Natural killer cell (primary cell): ENCODE results near the gene DOLPP1. TPM values are rescaled to one million over a fixed set of nuclear protein-coding genes. Genes with fewer than 3 reads are reported as not detected.

Source experiments
- ATAC-seq, 3 donors: fragments of 150-1000 bp in 2 of 3; fragments of 200-7000 bp in 1 of 3; cut with Tn5 transposase; 1 replicate in 1 of 3; 2 replicates in 2 of 3; pipeline ENCODE4 v1.10.0; 2021; ENCODE audit warnings: mild to moderate bottlenecking in 2 of 3, moderate library complexity in 2 of 3
- DNase-seq, 2 donors: peaks; one replicate each; pipeline versions ENCODE4 v3.0.0 to v3.0.0-alpha.2; 2013 to 2021; ENCODE audit warnings: mixed read lengths in 1 of 2
- H3K27ac ChIP-seq: one replicate; pipeline ENCODE4 v1.5.1; 2013; ENCODE audit warnings: mild to moderate bottlenecking, low read length
- H3K27me3 ChIP-seq: one replicate; pipeline ENCODE4 v1.6.1; 2013; ENCODE audit warnings: low read length; ENCODE audit not compliant: control insufficient read depth, insufficient read depth
- H3K36me3 ChIP-seq: one replicate; pipeline ENCODE4 v1.6.1; 2013; ENCODE audit warnings: low read length; ENCODE audit not compliant: control insufficient read depth, insufficient read depth
- H3K4me1 ChIP-seq: one replicate; pipeline ENCODE4 v1.6.1; 2013; ENCODE audit warnings: low read length; ENCODE audit not compliant: control insufficient read depth, insufficient read depth
- H3K4me3 ChIP-seq: one replicate; pipeline ENCODE4 v1.5.1; 2013; ENCODE audit warnings: low read length
- H3K9me3 ChIP-seq: one replicate; pipeline ENCODE4 v1.6.1; 2013; ENCODE audit warnings: low read length; ENCODE audit not compliant: control insufficient read depth, insufficient read depth
- H3K27ac Mint-ChIP-seq, 2 donors: one replicate each; pipeline ENCODE4 v1.8.0; 2022; ENCODE audit warnings: mild to moderate bottlenecking in 2 of 2, mixed read lengths in 2 of 2, moderate library complexity in 1 of 2
- H3K27me3 Mint-ChIP-seq, 2 donors: one replicate each; pipeline ENCODE4 v1.8.0; 2022; ENCODE audit warnings: low read depth in 2 of 2, mixed read lengths in 2 of 2
- H3K36me3 Mint-ChIP-seq: one replicate; pipeline ENCODE4 v1.8.0; 2022; ENCODE audit warnings: mixed read lengths
- H3K4me1 Mint-ChIP-seq, 2 donors: one replicate each; pipeline ENCODE4 v1.8.0; 2022; ENCODE audit warnings: mixed read lengths in 2 of 2
- H3K4me3 Mint-ChIP-seq: one replicate; pipeline ENCODE4 v1.8.0; 2022; ENCODE audit warnings: mild to moderate bottlenecking, moderate library complexity, mixed read lengths
- H3K9me3 Mint-ChIP-seq, 2 donors: one replicate each; pipeline ENCODE4 v1.8.0; 2022; ENCODE audit warnings: mixed read lengths in 2 of 2
- WGBS: methylation state at CpG from one replicate; pipeline ENCODE4 v1.1.7; 2013; ENCODE audit warnings: missing lambda C conversion rate; ENCODE audit not compliant: insufficient coverage; 5-methylcytosine and 5-hydroxymethylcytosine counted together
- intact Hi-C: fragments of 100-400 bp; cut with micrococcal nuclease; formaldehyde crosslinking; loops from one replicate; pipeline ENCODE4 v1.14.2; 2022
- total RNA-seq, 4 donors: library from RNA; stranded (reverse); fragments of 120-200 nt in 1 of 4; gene quantifications; one replicate each; pipeline versions ENCODE4 v1.2.3 to v1.2.4, GENCODE V29; 2013 to 2022
- TF ChIP-seq, protein P1 (sequence below): fragments of 200-600 bp; IDR thresholded peaks from one replicate; pipeline ENCODE4 v1.8.0; 2022; ENCODE audit warnings: antibody characterized with exemption

The DOLPP1 gene
- total RNA-seq, 3 donors from 2014 or later (not counting 1 experiment from before 2014, with no cell fraction given), result 7.5 to 11.6 (median 7.8) TPM

DNA sequence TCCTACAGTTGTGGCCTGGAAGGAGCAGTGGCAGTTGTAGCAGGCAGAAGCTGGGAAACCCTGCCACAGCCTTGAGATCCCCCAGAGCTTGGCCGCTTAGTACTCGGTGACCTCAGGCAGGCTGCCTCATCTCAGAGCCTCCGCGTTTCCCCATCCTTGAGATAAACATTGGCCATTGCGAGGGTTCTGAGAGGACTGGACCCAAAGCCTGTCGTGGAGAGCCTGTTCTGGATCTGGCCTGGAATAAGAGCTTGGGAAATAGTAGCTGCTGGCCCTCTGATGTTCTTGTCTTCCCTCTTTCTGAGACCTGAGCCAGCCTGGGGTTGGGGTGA lies 43.2 kb upstream of the DOLPP1 start:
- Mint-ChIP-seq H3K27me3 (no peaks in the 10 kb centered on the region), H3K36me3 (no peaks in the 10 kb centered on the region), H3K4me1 (peaks cover 24 to 40% of the 10 kb centered on the region in 2 donors), H3K9me3 (no peaks in the 10 kb centered on the region), H3K27ac (no peak overlapping the region), H3K4me3 (peak overlapping the region; percentile 97)
- H3K27me3 ChIP-seq, result no peaks in the 10 kb centered on the region
- ATAC-seq, result no peak
- H3K9me3 ChIP-seq, result no peaks in the 10 kb centered on the region
- WGBS, result 88% methylated on average over 6 of the region's 6 CpGs
- H3K27ac ChIP-seq, result no peak overlapping the region
- intact Hi-C loops, result no loop called here
- H3K4me1 ChIP-seq, result peaks cover 28% of the 10 kb centered on the region
- H3K4me3 ChIP-seq, result no peak overlapping the region
- DNase-seq, result no peak
- peaks cover 16% of the 10 kb centered on the region for H3K36me3 ChIP-seq
- TF ChIP-seq, protein P1, sequence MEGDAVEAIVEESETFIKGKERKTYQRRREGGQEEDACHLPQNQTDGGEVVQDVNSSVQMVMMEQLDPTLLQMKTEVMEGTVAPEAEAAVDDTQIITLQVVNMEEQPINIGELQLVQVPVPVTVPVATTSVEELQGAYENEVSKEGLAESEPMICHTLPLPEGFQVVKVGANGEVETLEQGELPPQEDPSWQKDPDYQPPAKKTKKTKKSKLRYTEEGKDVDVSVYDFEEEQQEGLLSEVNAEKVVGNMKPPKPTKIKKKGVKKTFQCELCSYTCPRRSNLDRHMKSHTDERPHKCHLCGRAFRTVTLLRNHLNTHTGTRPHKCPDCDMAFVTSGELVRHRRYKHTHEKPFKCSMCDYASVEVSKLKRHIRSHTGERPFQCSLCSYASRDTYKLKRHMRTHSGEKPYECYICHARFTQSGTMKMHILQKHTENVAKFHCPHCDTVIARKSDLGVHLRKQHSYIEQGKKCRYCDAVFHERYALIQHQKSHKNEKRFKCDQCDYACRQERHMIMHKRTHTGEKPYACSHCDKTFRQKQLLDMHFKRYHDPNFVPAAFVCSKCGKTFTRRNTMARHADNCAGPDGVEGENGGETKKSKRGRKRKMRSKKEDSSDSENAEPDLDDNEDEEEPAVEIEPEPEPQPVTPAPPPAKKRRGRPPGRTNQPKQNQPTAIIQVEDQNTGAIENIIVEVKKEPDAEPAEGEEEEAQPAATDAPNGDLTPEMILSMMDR, result no peak

DNA sequence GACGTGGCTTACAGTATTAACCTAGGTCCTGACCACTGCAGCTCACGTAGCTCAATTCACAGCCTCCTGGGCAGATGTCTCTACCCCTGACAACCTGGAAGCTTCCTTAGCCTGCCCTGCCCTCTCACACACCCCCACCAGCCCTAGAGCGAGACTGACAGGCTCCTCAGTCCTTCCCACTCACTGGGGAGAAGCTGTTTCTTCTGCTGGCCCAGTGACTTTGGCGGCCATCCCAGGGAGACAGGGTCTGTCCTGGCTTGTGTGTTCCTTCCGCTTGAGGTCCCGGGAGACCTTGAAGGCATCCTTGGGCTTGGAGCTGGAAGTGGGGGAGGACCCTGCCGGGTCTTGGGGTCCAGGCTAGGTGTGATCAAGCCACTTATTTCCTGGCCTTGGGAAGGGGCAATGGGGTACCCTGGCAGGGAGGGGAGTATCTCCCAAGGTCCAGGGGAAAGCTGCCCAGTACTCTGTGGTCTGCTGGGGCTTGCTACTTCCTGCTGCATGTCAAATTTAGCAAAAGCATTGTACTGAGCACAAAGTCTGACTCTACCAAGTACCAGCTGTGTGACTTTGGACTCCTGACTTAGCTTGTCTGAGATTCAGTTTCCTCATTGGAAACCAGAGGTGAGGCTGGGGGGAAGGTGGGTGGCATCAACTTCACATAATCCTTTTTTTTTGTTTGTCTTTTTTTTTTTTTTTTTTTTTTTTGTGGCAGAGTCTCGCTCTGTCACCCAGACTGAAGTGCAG lies 42.6 kb upstream of the DOLPP1 start:
- DNase-seq, result peak in 1 of 2 donors; percentile 6
- Histone ChIP-seq H3K4me1 (peaks cover 28% of the 10 kb centered on the region), H3K27ac (no peak overlapping the region), H3K4me3 (no peak overlapping the region), H3K9me3 (no peaks in the 10 kb centered on the region), H3K27me3 (no peaks in the 10 kb centered on the region), H3K36me3 (peaks cover 16% of the 10 kb centered on the region)
- intact Hi-C loops, result no loop called here
- H3K9me3 Mint-ChIP-seq, result no peaks in the 10 kb centered on the region
- H3K4me3 Mint-ChIP-seq, result peak overlapping the region; percentile 97
- TF ChIP-seq, protein P1, result no peak
- H3K36me3 Mint-ChIP-seq, result no peaks in the 10 kb centered on the region
- no peak overlapping the region for H3K27ac Mint-ChIP-seq
- ATAC-seq, result no peak
- 90% methylated on average over 8 of the region's 8 CpGs for WGBS
- H3K27me3 Mint-ChIP-seq, result no peaks in the 10 kb centered on the region
- peaks cover 24 to 40% of the 10 kb centered on the region in 2 donors for H3K4me1 Mint-ChIP-seq

DNA sequence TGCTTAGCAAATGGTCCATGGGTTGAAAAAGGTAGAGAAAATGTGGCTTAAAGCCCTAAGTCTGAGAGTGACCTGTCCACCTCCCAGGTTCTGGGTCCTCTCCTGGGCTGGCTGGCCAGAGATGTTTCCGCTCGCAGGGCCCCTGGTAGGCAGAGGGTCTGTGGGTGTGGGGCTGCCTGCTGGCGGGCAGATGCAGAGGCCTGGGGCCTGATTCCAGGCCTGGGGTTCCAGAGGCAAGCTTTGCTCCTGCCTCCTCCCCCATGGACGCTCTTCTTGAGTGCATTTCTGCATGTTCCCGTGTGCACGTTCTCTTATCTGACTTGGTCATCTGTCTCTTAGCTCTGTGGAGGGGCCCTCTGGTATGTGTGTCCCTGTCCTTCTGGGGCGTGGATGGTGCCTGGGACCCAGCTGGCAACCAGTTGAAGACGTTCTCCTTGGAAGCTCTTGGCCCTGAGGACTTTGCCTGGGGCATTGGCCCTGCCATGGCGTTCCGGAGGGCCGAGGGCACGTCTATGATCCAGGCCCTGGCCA lies 40.7 kb upstream of the DOLPP1 start:
- no peak for DNase-seq
- 96% methylated on average over 12 of the region's 12 CpGs for WGBS
- H3K4me1 ChIP-seq, result peaks cover 28% of the 10 kb centered on the region
- intact Hi-C loops, result no loop called here
- H3K36me3 ChIP-seq, result peaks cover 16% of the 10 kb centered on the region
- Mint-ChIP-seq H3K27me3 (no peaks in the 10 kb centered on the region), H3K9me3 (no peaks in the 10 kb centered on the region), H3K36me3 (no peaks in the 10 kb centered on the region), H3K4me3 (peak overlapping the region; percentile 6), H3K4me1 (peaks cover 24 to 40% of the 10 kb centered on the region in 2 donors), H3K27ac (no peak overlapping the region)
- ATAC-seq, result no peak
- H3K27me3 ChIP-seq, result no peaks in the 10 kb centered on the region
- H3K4me3 ChIP-seq, result no peak overlapping the region
- no peaks in the 10 kb centered on the region for H3K9me3 ChIP-seq
- TF ChIP-seq, protein P1, result no peak
- H3K27ac ChIP-seq, result no peak overlapping the region

DNA sequence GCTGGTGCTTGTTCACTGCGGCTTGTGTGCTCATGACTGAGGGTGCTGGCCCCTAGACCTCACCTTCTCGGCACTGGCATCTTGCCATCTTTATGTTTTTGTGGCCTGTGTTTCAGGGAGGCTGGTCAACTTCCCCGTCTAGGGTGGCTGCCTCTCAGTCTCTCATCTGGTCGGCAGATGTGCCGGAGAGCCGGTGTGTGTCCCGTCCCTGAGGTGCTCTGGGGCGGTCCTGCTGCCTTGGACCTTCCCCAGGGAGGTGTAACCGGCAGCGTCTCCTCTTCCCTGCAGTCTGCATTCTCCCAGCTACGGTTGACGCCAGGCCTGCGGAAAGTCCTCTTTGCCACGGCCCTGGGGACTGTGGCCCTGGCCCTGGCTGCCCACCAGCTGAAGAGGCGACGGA lies 38.9 kb upstream of the DOLPP1 start:
- Mint-ChIP-seq H3K27me3 (no peaks in the 10 kb centered on the region), H3K4me1 (peaks cover 13 to 26% of the 10 kb centered on the region in 2 donors), H3K36me3 (no peaks in the 10 kb centered on the region), H3K4me3 (no peak overlapping the region), H3K27ac (no peak overlapping the region), H3K9me3 (no peaks in the 10 kb centered on the region)
- Histone ChIP-seq H3K4me3 (no peak overlapping the region), H3K36me3 (peaks cover 20% of the 10 kb centered on the region), H3K27ac (no peak overlapping the region), H3K27me3 (no peaks in the 10 kb centered on the region), H3K9me3 (no peaks in the 10 kb centered on the region), H3K4me1 (peaks cover 18% of the 10 kb centered on the region)
- DNase-seq, result no peak
- TF ChIP-seq, protein P1, result no peak
- 95% methylated on average over 16 of the region's 16 CpGs for WGBS
- no peak for ATAC-seq
- intact Hi-C loops, result no loop called here
